Endometrial microvascular endothelial cells (primary cell): Measurements from ENCODE around the gene TRIP6. TPM values are rescaled to one million over a fixed set of nuclear protein-coding genes. Genes with fewer than 3 reads are reported as not detected.

Source experiments
- in situ Hi-C: cut with HindIII; loops from 2 replicates; pipeline ENCODE4 v1.10.0; 2017; ENCODE audit warnings: low sequenced_read_pairs, low pct_unique_long_range_greater_than_20kb; ENCODE audit errors: inconsistent ontology term
- total RNA-seq: library from RNA; depleted of rRNA; stranded (reverse); fragments of >200 nt; gene quantifications from one replicate; pipeline ENCODE4 v1.2.3, GENCODE V29; 2015; ENCODE audit errors: inconsistent ontology term

Gene TRIP6
- total RNA-seq, 1 donor from 2014 or later, result 108 TPM

DNA sequence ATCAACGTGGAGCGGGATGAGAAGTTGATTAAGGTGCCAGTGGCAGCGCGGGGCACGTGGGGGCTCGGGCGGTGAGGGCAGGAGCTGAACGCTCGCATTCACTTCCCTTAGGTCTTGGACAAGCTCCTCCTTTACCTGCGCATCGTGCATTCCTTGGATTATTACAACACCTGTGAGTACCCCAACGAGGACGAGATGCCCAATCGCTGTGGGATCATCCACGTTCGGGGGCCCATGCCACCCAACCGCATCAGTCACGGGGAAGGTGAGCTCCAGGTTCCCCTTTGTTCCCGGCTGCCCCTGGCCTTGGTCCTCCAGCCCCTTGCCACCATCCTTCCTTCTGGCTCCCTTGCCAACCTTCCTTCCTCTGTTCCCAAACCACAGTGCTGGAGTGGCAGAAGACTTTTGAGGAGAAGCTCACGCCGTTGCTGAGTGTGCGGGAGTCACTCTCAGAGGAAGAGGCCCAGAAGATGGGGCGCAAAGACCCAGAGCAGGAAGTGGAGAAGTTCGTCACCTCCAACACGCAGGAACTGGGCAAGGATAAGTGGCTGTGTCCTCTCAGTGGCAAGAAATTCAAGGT is 19.8 kb downstream of the TRIP6 start:
- in situ Hi-C loops, result loop anchor here (10.0 kb wide), 1 partner anchor 168 kb away; no protein-coding TSS in a partner anchor

DNA sequence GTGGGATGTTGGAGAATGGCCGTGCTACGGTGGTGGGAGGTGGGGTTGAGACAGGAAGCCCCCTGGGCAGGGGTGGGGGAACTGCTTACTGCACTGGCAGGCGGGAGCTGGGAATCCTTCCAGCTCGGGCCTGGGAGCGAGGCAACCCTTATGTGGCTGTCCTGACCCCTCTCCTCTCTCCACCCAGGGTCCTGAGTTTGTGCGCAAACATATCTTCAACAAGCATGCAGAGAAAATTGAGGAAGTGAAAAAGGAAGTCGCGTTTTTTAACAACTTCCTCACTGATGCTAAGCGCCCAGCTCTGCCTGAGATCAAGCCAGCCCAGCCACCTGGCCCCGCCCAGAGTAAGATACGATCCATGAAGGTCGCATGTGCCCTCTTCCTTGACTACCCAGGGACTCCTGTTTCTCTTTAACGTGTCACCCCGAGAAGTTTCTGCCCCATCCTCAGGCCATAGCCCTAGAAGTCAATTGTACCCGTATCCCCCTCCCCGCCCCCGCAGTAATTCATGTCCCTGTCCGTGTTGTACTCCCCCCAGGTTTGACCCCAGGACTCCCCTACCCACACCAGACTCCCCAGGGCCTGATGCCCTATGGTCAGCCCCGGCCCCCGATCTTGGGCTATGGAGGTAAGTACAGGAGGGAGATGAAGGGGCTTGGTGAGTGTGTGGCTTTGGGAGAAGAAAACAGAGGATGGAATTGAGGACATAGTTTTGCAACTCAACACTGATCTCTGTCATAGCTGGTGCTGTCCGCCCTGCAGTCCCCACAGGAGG is 20.5 kb downstream of the TRIP6 start:
- in situ Hi-C loops, result loop anchor here (10.0 kb wide), 1 partner anchor 167 kb away; no protein-coding TSS in a partner anchor

DNA sequence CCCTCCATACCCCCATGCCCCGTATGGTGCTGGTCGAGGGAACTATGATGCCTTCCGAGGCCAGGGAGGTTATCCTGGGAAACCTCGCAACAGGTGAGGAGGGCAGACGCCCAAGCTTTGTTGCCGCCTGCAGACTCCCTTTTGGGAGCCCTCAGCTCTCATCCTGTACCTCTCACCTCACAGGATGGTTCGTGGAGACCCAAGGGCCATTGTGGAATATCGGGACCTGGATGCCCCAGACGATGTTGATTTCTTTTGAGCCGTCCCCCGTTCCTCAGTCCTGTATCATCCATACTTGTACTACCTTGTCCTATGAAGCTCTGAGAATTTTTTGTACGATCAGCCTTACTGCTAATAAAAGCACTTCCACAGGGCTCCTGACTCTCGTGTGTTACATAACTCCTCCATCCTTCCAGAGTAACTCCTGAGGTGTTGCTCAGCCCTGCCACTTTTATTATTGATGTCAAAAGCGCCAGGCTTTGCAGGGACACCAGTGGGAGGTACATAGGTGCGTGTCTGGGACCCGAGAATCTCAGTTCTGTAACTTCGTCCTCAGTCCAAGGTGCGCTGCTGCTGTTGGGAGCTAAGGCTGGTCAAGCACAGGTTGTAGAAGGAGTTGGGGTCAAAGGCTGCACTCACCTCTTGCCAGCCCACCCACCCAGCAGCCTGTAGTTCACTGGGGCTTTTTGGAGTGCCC is 21.3 kb downstream of the TRIP6 start:
- in situ Hi-C loops, result loop anchor here (10.0 kb wide), 1 partner anchor 166 kb away; no protein-coding TSS in a partner anchor

DNA sequence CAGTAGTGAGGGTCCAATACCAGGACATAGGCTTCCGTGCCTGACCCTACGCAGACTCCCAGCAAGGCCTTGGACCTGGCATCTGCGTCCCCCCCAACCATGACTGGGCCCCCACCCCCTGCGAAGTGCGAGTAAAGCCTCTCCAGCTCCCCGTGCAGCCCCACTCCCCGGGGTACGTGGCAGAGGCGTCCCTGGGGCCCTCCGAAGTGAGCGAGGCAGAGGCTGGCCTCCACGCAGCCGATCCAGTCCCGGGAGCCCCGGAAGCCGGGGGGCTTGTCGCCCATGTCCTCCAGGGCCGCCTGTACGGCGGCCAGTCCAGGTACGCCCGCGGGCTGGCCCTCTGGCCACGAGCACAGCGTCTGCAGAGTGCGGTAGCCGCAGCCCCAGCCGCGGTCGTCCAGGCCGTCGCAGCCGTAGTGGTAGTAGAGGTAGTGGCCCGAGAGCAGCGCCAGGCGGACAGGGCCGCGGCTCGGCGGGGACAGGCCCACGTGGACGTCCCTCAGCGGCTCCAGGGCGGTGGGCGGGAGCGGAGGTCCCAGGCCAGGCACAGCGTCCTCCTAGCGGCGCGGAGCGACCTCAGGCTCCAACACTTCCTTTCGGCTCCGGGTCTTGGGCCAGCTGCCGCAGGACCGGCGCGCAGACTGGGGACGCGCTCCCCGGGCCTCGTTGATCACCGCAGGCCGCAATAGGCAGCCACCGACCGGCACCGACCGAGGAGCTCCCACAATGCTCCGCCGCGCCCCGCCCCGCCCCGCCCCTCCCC is 22.0 kb downstream of the TRIP6 start, which contains the start of gene UFSP1:
Gene UFSP1 (minus strand): TSS at position 728 of the 763 bp plus-strand sequence. CDS start 444 bp downstream, at position 284.
- in situ Hi-C loops, result loop anchor here (10.0 kb wide), 1 partner anchor 166 kb away; no protein-coding TSS in a partner anchor

DNA sequence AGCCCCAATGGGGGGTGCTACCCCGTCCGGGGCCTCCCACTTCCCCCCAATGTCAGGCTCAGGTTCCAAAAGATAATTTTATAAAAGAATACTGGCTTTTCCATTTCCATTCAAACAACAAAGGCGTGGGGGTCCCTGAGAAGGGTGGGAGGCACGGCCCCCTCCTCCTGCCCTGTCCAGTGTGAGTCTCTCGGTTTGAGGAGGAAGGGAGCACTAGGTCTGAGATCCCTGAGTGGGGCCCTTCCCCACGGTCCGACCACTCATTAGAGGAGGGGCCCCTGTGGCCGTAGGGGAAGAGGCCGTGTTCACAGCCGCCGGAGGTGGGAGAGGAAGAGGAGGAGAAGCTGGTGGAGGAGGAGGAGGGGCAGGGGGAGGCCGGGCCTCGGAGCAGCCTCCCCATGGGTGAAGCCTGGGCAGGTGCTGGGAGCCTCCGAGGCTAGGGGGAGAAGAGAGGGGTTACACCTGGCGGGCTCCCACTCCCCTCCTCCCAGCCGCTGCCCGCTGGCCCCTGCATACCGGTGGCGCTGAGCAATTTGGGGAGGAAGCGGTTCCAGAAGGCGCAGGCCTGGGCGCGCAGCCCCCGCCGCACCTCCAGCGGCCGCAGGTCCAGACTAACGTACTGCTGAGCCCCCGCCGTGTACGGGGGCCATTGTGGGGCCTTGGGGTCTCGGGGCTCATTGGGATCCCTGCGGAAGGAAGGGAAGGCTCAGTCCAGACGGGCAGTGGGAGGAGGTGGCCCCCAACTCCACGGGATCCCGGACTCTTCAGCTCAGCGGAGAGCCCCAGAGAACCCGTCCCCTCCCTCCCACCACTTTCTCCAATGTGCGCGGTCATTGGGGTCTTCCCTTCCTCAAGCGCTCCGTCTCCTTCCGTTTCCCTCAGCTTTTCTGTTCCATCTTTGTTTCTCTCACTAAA is 23.7 kb downstream of the TRIP6 start:
- in situ Hi-C loops, result no loop called here

DNA sequence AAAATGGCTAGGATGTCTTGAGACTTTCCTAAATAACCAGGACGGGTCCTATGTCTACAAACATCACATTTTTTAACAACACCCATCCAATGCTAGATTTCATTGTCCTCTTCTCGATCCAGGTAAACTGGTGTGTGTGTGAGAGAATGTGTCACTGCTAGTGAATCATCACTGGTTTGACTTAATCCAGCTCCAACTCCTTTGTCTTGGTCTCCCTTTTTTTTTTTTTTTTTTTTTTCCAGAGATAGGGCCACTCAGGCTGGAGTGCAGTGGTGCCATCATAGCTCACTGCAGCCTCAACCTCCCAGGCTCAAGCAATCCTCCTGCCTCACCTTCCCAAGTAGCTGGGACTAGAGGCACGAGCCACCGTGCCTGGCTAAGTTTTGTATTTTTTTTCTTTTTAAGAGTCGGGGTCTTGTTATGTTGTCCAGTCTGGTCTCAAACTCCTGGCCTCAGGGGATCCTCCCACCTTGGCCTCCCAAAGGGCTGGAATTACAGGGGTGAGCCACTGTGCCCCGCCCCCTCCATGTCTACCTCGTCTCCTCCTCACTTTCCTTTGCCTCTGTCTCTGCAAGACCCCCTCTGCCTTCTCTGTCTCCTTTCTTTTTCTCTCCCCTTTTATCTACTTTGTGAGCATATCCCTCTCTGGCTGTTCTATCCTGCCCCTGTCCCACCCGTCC is 24.5 kb downstream of the TRIP6 start:
- in situ Hi-C loops, result no loop called here

DNA sequence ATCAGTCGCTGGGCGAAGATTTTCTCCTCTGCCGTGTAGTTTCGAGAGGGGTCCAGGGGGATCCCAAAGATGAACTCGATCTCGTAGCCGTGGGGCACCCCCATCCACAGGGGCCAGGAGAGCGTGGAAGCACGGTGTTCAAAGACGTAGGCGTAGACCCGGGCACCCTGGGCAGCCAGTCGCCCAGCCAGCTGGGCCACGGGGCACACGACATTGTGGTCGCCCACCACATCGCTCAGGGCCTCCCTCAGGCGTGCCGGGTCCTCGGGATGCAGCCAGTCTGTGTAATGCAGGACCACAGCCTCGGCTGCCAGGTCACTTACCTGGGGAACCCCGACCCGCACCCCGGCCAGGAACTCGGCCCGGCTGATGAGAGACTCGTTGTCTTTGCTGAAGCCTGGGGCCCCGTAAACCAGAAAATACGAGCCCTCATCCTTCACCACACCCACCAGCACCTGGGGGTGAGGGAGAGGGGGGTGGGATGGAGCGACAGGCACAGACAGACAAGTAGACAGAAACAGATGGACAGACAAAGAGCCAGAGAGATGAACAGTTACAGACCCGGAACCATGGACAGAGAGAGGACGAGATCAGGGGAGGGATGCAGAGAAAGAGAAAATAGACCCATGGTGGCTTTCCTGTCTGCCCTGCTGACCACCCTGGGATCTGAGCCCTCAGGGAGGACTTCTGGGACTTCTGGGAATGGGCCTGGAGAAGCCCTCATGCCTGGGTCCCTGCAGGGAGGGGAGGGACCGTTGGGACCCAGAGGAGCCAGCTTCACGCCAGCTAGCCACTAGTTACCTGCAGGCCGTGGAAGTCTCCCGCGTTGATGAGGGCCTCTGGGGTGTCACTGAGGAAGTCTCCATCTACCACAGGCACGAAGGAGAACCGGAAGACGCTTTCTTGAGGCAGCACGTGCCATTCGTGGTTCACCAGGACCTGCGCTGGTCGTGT is 25.5 kb downstream of the TRIP6 start:
- in situ Hi-C loops, result no loop called here

DNA sequence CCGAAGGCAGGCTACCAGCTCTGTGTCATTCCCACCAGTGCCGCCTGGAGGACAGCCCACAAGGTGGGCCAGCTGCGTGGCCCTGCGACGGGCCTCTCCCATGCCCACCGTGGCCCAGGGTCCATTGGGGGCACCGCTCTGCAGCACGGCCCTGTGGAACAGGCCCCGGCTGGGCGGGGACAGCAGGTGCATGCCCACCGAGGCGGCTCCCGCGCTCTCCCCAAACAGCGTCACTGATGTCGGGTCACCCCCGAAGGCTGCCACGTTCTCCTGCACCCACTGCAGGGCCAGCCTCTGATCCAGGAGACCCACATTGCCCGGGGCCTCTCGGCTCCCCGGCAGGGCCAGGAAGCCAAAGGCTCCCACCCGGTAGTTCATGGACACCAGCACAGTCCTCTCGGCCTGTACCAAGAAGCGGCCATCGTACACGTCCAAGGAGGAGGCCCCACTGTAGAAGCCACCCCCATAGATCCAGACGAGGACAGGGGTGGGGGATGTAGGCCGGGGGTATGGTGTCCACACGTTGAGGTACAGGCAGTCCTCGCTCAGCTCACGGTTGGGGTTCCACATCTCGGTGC is 26.2 kb downstream of the TRIP6 start:
- in situ Hi-C loops, result no loop called here

DNA sequence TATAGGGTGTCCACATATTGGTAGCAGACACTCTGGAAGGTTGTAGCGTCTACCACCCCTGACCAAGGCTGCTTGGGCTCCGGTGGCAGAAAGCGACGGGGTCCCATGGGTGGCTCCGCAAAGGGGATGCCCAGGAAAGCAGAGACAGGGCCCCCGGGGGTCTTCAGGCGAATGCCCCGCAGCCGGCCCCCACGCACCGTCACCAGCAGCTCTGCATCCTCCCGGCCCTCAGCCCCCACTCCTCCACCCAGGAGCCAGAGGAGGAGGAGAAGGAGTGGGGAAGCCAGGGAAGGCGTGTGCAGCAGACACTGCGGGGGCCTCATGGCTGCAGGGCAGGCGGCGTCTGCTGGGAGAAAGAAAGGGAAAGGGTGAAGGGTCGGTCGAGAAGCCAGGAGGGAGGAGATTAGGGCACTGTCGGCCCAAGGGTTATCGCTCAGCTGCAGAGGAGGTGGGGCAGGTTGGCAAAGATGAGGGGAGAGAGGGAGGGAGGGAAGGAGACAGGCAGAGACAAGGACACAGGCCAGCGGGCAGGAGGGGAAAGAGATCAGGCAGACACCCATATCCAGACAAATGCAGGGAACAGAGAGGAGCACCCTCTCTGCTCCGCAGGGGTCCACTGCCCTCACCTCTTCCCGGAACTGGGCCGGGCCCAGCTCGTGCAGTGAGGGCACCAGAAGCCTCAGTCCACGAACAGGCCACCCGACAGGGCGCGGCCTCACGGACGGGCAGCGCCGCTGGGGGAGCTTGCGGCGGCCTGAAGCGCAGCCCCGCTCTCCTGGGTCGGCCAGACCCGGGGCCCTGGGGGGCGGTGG is 26.9 kb downstream of the TRIP6 start:
- in situ Hi-C loops, result no loop called here

DNA sequence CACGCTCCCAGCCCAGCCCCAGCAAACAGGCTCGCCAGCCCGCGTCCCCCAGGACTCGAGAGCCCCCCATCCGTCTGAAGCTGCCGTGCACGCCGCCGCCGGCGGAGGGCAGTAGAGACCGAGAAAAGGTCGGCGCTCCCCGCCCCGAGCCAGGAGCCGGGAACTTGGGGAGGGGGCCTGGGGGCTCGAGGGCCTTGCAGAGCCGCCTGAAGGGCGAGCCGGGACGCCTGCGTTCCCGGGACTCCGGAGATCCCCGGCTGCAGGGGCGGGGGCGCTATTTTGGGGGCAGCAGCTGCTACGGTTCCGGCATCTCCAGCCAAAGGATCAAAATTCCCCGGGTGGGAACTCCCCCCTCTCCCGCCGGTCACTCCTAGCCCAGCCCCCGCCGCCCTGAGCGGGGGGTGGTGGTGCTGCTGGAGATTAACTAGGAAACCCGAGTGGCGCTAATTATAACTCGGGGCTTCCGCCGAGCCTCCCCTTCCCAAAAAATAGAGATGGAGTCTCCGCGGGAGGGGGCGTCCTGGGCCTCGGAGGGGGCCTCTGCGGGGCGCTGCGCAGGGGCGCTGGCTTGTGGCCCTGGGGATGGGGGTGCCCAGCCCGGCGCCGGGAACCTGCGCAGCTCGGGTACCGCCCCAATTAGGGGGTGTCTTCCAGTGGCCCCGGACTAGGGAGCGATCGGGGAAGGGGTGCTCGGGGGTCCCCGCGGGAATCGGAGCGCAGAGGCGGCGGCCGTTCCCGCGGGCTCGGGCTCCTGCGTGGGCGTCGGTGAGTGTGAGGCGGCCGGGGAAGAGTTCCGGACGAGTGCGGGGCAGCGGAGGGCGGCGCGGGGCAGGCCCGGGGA is 27.9 kb downstream of the TRIP6 start:
- in situ Hi-C loops, result no loop called here

DNA sequence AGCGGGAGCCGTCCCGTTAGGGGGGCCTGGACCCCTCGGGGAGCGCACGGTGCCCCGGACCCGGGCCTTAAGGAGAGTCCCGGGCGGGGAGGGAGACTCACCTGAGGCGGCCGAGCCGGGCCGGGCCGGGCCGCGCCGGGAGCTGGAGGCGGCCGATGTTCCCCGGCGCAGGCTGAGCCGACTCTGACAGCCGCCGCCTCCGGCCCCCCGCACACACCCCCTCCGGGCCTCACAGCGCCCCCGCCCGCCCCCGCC is 28.4 kb downstream of the TRIP6 start, which contains the start of gene ACHE:
Gene ACHE (minus strand): TSS at position 188 of the 255 bp plus-strand sequence. CDS start 1,656 bp downstream, outside the sequence.
- in situ Hi-C loops, result no loop called here

DNA sequence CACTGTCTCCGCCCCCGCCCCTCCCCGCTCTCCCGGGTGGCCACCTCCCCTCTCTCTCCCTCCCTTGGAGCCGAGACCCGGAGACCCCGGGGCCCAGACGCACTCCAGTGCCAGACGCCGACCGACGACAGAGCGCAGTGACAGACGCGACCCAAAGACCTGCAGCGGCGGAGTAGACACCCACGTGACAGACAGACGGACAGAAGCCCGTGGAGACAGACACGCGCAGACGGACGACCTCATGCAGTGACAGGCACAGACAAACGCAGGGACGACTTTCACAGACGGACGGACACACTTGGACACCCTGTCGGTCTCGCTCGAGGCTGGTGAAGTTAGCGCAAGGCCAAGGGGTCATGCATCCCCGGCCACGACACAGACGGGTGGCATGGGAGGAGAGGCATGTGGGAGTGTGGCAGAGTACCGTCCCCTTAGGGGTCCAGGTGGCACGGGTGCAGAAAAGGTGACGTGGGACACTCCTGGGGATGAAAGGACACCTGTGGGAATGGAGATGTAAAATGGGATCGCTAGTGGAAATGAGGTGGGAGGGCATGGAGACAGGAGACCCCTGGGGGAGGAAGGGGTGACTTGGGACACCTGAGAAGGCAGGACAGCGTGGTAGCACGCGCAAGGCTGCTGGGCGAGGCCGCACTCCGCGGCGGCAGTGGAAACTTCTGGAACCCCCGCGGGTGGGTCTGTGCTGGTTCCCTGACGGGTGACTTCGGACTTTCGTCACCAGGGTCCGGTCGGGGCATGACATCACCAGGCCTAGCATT is 29.0 kb downstream of the TRIP6 start:
- in situ Hi-C loops, result no loop called here

DNA sequence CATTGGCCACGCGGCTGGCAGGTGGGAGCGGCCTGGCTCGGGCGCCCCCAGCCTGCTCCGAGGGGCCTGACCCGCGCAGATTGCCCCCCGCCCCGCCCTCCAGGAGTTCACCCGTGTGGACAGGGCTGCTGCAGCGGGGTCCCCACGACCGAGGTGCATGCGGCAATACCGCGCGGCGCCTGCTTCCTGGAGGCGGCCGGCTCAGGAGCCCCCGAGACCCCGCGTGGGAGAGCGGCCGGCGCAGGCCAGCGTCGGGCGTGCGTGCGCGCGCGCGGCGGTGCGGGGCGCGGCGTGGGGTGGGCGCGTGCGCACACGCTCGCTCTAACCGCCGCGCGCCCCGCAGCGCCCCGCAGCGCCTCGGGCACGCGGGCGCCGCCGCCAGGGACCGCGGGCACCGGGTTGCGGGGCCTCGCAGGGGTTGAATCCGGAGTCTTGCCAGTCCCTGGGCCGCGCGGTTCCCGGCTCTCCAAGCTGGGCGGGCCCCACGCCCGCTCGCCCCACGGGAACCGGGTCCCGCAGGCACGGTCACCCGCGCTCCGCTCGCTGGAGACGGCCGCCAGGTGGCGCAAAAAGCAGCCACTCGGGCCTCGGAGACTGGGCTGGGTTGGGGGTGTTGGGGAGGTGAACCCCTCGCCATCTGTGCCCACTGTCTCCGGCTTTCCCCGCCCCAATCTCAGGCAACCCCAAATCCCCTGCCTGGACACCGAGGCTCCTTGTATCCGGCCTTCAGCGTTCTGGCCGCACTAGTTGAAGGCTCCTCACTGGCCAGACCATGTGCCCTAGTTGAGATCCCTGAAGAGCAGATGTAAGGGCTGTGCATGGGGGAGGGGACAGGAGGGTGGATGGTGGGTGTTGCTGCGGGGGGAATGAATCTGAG is 29.8 kb downstream of the TRIP6 start:
- in situ Hi-C loops, result no loop called here
